Liver (tissue), 9 donors: Measurements from ENCODE around the gene ATIC. TPM values are rescaled to one million over a fixed set of nuclear protein-coding genes. Genes with fewer than 3 reads are reported as not detected.

ENCODE experiments used
- DNase-seq: peaks from one replicate; pipeline ENCODE4 v3.0.0-alpha.2; 2017; ENCODE audit warnings: low spot score
- H3K27ac ChIP-seq, 2 donors: one replicate each; pipeline ENCODE4 v1.7.0; 2013; ENCODE audit warnings: inconsistent platforms in 2 of 2, low read length in 2 of 2, control low read depth in 1 of 2, low read depth in 1 of 2, mild to moderate bottlenecking in 1 of 2
- H3K27me3 ChIP-seq, 4 donors: one replicate each; pipeline versions ENCODE4 v1.6.1 to v1.7.0; 2013; ENCODE audit warnings: low read length in 3 of 4, inconsistent platforms in 1 of 4, mild to moderate bottlenecking in 1 of 4, moderate library complexity in 1 of 4; ENCODE audit not compliant: control insufficient read depth in 4 of 4, insufficient read depth in 4 of 4
- H3K36me3 ChIP-seq, 4 donors: one replicate each; pipeline versions ENCODE4 v1.6.1 to v1.7.0; 2013; ENCODE audit warnings: low read length in 3 of 4, mild to moderate bottlenecking in 3 of 4, low read depth in 1 of 4, moderate library complexity in 1 of 4; ENCODE audit not compliant: control insufficient read depth in 4 of 4, insufficient read depth in 3 of 4
- H3K4me1 ChIP-seq, 4 donors: one replicate each; pipeline versions ENCODE4 v1.6.1 to v1.7.0; 2013; ENCODE audit warnings: low read length in 3 of 4, mild to moderate bottlenecking in 3 of 4, moderate library complexity in 1 of 4; ENCODE audit not compliant: control insufficient read depth in 4 of 4, insufficient read depth in 4 of 4
- H3K4me3 ChIP-seq, 3 donors: one replicate each; pipeline versions ENCODE4 v1.6.1 to v1.7.0; 2013; ENCODE audit warnings: low read length in 3 of 3, control low read depth in 1 of 3, low read depth in 1 of 3, mild to moderate bottlenecking in 1 of 3
- H3K9ac ChIP-seq, 2 donors: one replicate each; pipeline ENCODE4 v1.7.0; 2013; ENCODE audit warnings: low read length in 2 of 2, mild to moderate bottlenecking in 2 of 2, moderate library complexity in 2 of 2, control low read depth in 1 of 2, low read depth in 1 of 2
- H3K9me3 ChIP-seq, 4 donors: one replicate each; pipeline versions ENCODE4 v1.6.1 to v1.7.0; 2013; ENCODE audit warnings: low read length in 3 of 4; ENCODE audit not compliant: control insufficient read depth in 4 of 4
- CTCF ChIP-seq: fragments of 150-350 bp; IDR thresholded peaks from 2 replicates; pipeline ENCODE4 v1.5.1; 2017; ENCODE audit warnings: improper control_type of control experiment, low read depth, low read length; ENCODE audit not compliant: missing input control
- EGR1 ChIP-seq, 2 donors: IDR thresholded peaks; 2 replicates each; pipeline ENCODE4 v1.6.1; 2016 to 2018; ENCODE audit warnings: antibody characterized with exemption in 2 of 2, low read depth in 2 of 2
- FOXA1 ChIP-seq: IDR thresholded peaks from 2 replicates; pipeline ENCODE4 v1.6.1; 2016; ENCODE audit warnings: antibody characterized with exemption
- FOXA2 ChIP-seq: IDR thresholded peaks from 2 replicates; pipeline ENCODE4 v1.6.1; 2016; ENCODE audit warnings: antibody characterized with exemption
- GABPA ChIP-seq, 2 donors: IDR thresholded peaks in 1 of 2; conservative IDR thresholded peaks in 1 of 2; 2 replicates each; pipeline ENCODE4 v1.6.1; 2016; ENCODE audit warnings: antibody characterized with exemption in 2 of 2, mild to moderate bottlenecking in 1 of 2, moderate library complexity in 1 of 2
- HNF4A ChIP-seq, 2 donors: conservative IDR thresholded peaks; 2 replicates each; pipeline ENCODE4 v1.6.1; 2016; ENCODE audit warnings: antibody characterized with exemption in 2 of 2, mild to moderate bottlenecking in 2 of 2
- JUND ChIP-seq, 2 donors: IDR thresholded peaks; 2 replicates each; pipeline ENCODE4 v1.6.1; 2016; ENCODE audit warnings: antibody characterized with exemption in 2 of 2
- NR2F2 ChIP-seq: IDR thresholded peaks from 2 replicates; pipeline ENCODE4 v1.6.1; 2016; ENCODE audit warnings: antibody characterized with exemption
- RAD21 ChIP-seq, 2 donors: IDR thresholded peaks; 2 replicates each; pipeline ENCODE4 v1.6.1; 2016; ENCODE audit warnings: antibody characterized with exemption in 2 of 2, mild to moderate bottlenecking in 2 of 2
- RXRA ChIP-seq, 2 donors: IDR thresholded peaks; 2 replicates each; pipeline ENCODE4 v1.6.1; 2017 to 2018; ENCODE audit warnings: antibody characterized with exemption in 2 of 2, mild to moderate bottlenecking in 1 of 2
- SP1 ChIP-seq: IDR thresholded peaks from 2 replicates; pipeline ENCODE4 v1.6.1; 2018; ENCODE audit warnings: antibody characterized with exemption, mild to moderate bottlenecking
- TAF1 ChIP-seq: conservative IDR thresholded peaks from 2 replicates; pipeline ENCODE4 v1.6.1; 2016; ENCODE audit warnings: antibody characterized with exemption, mild to moderate bottlenecking
- ZBTB33 ChIP-seq: IDR thresholded peaks from 2 replicates; pipeline ENCODE4 v1.6.1; 2016; ENCODE audit warnings: antibody characterized with exemption
- WGBS: extraction: QIAGEN DNeasy Blood & Tissue Kit; methylation state at CpG from one replicate; pipeline ENCODE4 v1.1.7; 2013; 5-methylcytosine and 5-hydroxymethylcytosine counted together
- polyA plus RNA-seq, 2 donors: library from polyadenylated mRNA; stranded (reverse) in 1 of 2; unstranded in 1 of 2; fragments of 200-250 nt in 1 of 2; fragments of >200 nt in 1 of 2; fragmentation: Nextera tagmentation in 1 of 2; extraction: Ambion mirVana in 1 of 2; gene quantifications; one replicate each; pipeline versions ENCODE4 v1.2.1 to v1.2.3, GENCODE V29; 2013 to 2015
- total RNA-seq, 2 donors: library from RNA; depleted of rRNA; stranded (reverse); fragments of >200 nt; gene quantifications; one replicate each; pipeline ENCODE4 v1.2.3, GENCODE V29; 2014
- TF ChIP-seq, protein P1 (sequence below): IDR thresholded peaks from 2 replicates; pipeline ENCODE4 v1.6.1; 2016; ENCODE audit warnings: antibody characterized with exemption
- TF ChIP-seq, protein P2 (sequence below): IDR thresholded peaks from 2 replicates; pipeline ENCODE4 v1.6.1; 2016; ENCODE audit warnings: antibody characterized with exemption, mild to moderate bottlenecking
- donor health status: healthy.
- donor health status: healthy.
- donor health status: healthy.
- donor health status: healthy.
- donor health status: healthy.

ATIC gene
- total and polyA plus RNA-seq, 4 donors: 22.9 to 50.0 (median 36.0) TPM

- TF ChIP-seq ZBTB33: no peak
- no peak for TF ChIP-seq RAD21 (IDR thresholded peaks at IDR 0.05)
- TF ChIP-seq FOXA2: no peak
- TF ChIP-seq SP1: no peak
Measured at GRCh38 chr2:215313255-215313613, 1.4 kb downstream of the ATIC start (continued).

DNA sequence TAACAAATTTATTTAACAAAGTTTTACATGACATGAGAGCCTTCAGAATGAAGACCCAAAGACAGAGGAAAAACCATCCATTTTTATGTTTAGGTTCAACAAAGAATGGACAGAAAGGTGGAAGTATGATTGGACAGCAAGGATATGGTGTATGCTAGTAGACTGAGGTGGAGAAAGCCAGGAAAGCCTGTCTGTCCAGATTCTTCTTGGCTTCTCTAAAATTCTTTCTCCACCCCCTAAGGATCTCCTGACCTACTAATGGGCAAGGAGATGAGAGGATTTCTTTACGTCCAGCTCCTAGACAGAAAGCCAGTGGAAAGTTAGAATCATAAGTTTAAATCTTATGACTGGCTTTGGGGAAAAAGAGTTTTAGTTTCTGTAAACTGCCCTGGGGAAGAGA, 3.0 kb downstream of the ATIC start:
- Histone ChIP-seq H3K4me1 (peaks cover 0 to 16% (median 2%) of the 10 kb centered on the region in 4 donors), H3K36me3 (peaks cover 3 to 19% (median 11%) of the 10 kb centered on the region in 4 donors), H3K4me3 (no peak overlapping the region), H3K9ac (no peak overlapping the region), H3K27me3 (no peaks in the 10 kb centered on the region), H3K9me3 (no peaks in the 10 kb centered on the region), H3K27ac (no peak overlapping the region)
- TF ChIP-seq CTCF (no peak), EGR1 (IDR thresholded peaks at IDR 0.05; ENCODE audit: low read depth in 2 of 2) (no peak), HNF4A (conservative IDR thresholded peaks at IDR 0.05) (no peak), NR2F2 (no peak), FOXA2 (no peak), RXRA (IDR thresholded peaks at IDR 0.05) (no peak)
- TF ChIP-seq, protein P1, sequence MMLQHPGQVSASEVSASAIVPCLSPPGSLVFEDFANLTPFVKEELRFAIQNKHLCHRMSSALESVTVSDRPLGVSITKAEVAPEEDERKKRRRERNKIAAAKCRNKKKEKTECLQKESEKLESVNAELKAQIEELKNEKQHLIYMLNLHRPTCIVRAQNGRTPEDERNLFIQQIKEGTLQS: no peak
- DNase-seq: no peak
- 78% methylated on average over 1 of the region's 1 CpG for WGBS

DNA sequence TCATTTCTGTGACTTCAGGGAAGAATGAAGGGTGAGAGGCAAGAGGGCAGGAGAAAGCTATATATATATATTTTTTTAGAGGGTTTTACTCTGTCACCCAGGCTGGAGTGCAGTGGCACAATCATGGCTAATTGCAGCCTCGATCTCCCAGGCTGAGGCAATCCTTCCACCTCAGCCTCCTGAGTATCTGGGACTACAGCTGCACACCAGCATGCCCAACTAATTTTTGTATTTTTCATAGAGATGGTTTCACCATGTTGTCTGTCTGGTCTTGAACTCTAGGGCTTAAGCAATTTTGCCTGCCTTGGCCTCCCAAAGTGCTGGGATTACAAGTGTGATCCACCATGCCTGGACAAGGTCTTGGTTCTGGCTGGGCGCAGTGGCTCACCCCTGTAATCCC, 3.4 kb downstream of the ATIC start:
- Histone ChIP-seq H3K36me3 (peaks cover 3 to 22% (median 14%) of the 10 kb centered on the region in 4 donors), H3K27ac (no peak overlapping the region), H3K9me3 (no peaks in the 10 kb centered on the region), H3K4me3 (no peak overlapping the region), H3K4me1 (peaks cover 0 to 16% (median 2%) of the 10 kb centered on the region in 4 donors), H3K9ac (no peak overlapping the region), H3K27me3 (no peaks in the 10 kb centered on the region)
- no peak for DNase-seq
- no peak for TF ChIP-seq TAF1
- 98% methylated on average over 2 of the region's 2 CpGs for WGBS

DNA sequence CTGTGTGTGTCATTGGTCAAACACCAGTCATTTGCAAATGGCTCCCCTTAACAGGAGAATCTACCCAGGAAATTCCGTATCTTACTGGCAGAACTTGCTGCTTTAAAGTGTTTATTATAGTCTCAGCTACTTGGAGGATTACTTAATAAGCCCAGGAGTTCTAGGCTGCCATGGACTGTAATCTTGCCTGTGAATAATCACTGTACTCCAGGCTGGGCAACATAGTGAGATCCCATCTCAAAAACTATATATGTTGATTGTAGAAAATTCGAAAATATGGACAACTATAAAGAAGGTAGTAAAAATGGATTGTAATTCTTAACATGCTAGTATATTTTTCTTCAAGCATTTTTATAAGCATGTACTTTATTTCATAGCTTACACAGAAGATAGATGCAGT, 4.5 kb downstream of the ATIC start:
- H3K4me1 ChIP-seq: peaks cover 0 to 13% (median under 1%) of the 10 kb centered on the region in 4 donors
- H3K9ac ChIP-seq: no peak overlapping the region
- H3K9me3 ChIP-seq: no peaks in the 10 kb centered on the region
- no peaks in the 10 kb centered on the region for H3K27me3 ChIP-seq
- H3K27ac ChIP-seq: no peak overlapping the region
- no peak for DNase-seq
- WGBS: 91% methylated on average over 2 of the region's 2 CpGs
- H3K36me3 ChIP-seq: peaks cover 3 to 28% (median 20%) of the 10 kb centered on the region in 4 donors
- H3K4me3 ChIP-seq: no peak overlapping the region
- no peak for TF ChIP-seq GABPA (IDR thresholded peaks at IDR 0.05 in 1 of 2, conservative IDR thresholded peaks at IDR 0.05 in 1 of 2)
- TF ChIP-seq, protein P1: no peak
- TF ChIP-seq TAF1: no peak
- TF ChIP-seq, protein P2, sequence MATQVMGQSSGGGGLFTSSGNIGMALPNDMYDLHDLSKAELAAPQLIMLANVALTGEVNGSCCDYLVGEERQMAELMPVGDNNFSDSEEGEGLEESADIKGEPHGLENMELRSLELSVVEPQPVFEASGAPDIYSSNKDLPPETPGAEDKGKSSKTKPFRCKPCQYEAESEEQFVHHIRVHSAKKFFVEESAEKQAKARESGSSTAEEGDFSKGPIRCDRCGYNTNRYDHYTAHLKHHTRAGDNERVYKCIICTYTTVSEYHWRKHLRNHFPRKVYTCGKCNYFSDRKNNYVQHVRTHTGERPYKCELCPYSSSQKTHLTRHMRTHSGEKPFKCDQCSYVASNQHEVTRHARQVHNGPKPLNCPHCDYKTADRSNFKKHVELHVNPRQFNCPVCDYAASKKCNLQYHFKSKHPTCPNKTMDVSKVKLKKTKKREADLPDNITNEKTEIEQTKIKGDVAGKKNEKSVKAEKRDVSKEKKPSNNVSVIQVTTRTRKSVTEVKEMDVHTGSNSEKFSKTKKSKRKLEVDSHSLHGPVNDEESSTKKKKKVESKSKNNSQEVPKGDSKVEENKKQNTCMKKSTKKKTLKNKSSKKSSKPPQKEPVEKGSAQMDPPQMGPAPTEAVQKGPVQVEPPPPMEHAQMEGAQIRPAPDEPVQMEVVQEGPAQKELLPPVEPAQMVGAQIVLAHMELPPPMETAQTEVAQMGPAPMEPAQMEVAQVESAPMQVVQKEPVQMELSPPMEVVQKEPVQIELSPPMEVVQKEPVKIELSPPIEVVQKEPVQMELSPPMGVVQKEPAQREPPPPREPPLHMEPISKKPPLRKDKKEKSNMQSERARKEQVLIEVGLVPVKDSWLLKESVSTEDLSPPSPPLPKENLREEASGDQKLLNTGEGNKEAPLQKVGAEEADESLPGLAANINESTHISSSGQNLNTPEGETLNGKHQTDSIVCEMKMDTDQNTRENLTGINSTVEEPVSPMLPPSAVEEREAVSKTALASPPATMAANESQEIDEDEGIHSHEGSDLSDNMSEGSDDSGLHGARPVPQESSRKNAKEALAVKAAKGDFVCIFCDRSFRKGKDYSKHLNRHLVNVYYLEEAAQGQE: no peak
- TF ChIP-seq RXRA (IDR thresholded peaks at IDR 0.05): no peak
- no peak for TF ChIP-seq ZBTB33
- no peak for TF ChIP-seq FOXA2
- no peak for TF ChIP-seq FOXA1
- TF ChIP-seq RAD21 (IDR thresholded peaks at IDR 0.05): no peak
- TF ChIP-seq JUND (IDR thresholded peaks at IDR 0.05): no peak
